HAP-1 (cell line): ENCODE measurements around the gene UVSSA.
"Not testable (repeated sequence)": the region's sequence is repeated elsewhere in the genome, so short reads cannot be mapped to it uniquely, and the experiment has no call there.

ENCODE experiments used
- DNase-seq, 2 experiments: peaks; one replicate each; pipeline ENCODE4 v3.0.0-alpha.2; 2016 to 2020; ENCODE audit warnings: low spot score in 2 of 2
- H3K27me3 ChIP-seq: fragments of 250-450 bp; sonication (Bioruptor Pico); 2 replicates; pipeline ENCODE4 v1.5.1; 2020; ENCODE audit warnings: low read depth, mild to moderate bottlenecking, moderate library complexity
- H3K36me3 ChIP-seq: fragments of 250-450 bp; sonication (Bioruptor Pico); replicated peaks from 2 replicates; pipeline ENCODE4 v1.5.1; 2020; ENCODE audit warnings: mild to moderate bottlenecking
- H3K4me1 ChIP-seq: fragments of 250-450 bp; sonication (Bioruptor Pico); 2 replicates; pipeline ENCODE4 v1.5.1; 2020; ENCODE audit warnings: mild to moderate bottlenecking
- H3K4me3 ChIP-seq: fragments of 250-450 bp; sonication (Bioruptor Pico); 2 replicates; pipeline ENCODE4 v1.5.1; 2020; ENCODE audit warnings: mild to moderate bottlenecking, moderate library complexity
- H3K9me3 ChIP-seq: fragments of 250-450 bp; sonication (Bioruptor Pico); 2 replicates; pipeline ENCODE4 v1.5.1; 2020; ENCODE audit warnings: mild to moderate bottlenecking, moderate library complexity
- in situ Hi-C: fragments of 300-500 bp; cut with MboI; formaldehyde crosslinking; loops from 3 replicates; pipeline ENCODE4 v1.14.3; 2020; ENCODE audit warnings: low sequenced_read_pairs, inconsistent platforms, mixed read lengths

The UVSSA gene

DNA sequence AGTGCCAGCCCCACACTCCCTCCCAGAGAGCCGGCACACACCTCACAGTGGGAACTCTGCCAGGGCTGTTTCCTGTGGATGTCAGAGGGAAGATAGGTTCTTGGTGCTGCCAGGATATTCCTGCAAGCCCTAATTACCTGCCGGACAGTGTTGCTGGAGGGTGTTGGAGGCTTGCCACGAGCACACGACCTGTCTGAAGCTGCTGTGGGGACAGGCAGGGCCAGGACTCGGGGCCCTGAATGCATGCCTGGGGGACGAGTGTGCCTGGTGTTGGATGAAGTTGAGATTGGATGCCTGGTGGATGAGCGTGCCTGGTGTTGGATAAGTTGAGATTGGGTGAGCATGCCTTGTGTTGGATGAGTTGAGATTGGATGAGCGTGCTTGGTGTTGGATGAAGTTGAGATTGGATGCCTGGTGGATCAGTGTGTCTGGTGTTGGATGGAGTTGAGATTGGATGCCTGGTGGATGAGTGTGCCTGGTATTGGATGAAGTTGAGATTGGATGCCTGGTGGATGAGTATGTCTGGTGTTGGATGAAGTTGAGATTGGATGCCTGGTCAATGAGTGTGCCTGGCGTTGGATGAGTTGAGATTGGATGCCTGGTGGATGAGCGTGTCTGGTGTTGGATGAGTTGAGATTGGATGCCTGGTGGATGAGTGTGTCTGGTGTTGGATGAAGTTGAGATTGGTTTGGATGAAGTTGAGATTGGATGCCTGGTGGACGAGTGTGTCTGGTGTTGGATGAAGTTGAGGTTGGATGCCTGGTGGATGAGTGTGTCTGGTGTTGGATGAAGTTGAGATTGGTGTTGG, 23.2 kb upstream of the UVSSA start:
- H3K4me3 ChIP-seq, result no peak overlapping the region
- DNase-seq, result no peak
- H3K9me3 ChIP-seq, result no peaks in the 10 kb centered on the region
- H3K36me3 ChIP-seq, result peaks cover 35% of the 10 kb centered on the region
- H3K27me3 ChIP-seq, result no peaks in the 10 kb centered on the region
- in situ Hi-C loops, result no loop called here
- H3K4me1 ChIP-seq, result no peaks in the 10 kb centered on the region

DNA sequence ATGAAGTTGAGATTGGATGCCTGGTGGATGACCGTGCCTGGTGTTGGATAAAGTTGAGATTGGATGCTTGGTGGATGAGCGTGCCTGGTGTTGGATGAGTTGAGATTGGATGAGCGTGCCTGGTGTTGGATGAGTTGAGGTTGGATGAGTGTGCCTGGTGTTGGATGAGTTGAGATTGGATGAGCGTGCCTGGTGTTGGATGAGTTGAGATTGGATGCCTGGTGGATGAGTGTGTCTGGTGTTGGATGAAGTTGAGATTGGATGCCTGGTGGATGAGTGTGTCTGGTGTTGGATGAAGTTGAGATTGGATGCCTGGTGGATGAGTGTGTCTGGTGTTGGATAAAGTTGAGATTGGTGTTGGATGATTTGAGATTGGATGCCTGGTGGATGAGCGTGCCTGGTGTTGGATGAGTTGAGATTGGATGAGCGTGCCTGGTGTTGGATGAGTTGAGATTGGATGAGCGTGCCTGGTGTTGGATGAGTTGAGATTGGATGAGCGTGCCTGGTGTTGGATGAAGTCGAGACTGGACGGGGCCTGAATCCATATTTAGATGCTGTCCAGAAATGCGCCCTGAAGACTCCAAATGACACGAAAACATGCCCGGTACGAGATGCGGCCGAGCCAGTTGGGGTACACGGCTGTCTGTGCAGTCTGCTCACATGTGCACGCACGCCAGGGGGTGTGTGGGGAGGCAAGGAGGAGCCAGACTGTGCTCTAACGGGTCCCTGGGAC, 22.4 kb upstream of the UVSSA start:
- H3K9me3 ChIP-seq, DNase-seq, H3K27me3 ChIP-seq, H3K4me3 ChIP-seq, in situ Hi-C loops, H3K4me1 ChIP-seq: not testable (repeated sequence)
- H3K36me3 ChIP-seq, result peaks cover 30% of the 10 kb centered on the region

DNA sequence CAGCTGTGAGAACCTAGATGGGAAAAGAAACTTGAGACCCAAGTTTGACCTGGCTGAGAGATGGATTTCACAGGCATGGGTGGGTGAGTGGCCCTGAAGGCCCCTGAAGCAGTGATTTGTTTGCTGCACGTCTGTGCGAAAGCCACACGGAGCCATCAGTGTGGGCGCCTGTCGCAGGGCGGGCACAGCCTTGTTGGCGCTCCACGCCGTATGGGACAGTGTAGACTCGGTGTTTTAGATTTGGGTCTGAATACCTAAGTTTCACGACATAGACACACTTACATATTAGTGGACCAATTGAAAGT, 21.9 kb upstream of the UVSSA start:
- H3K4me1 ChIP-seq, result no peaks in the 10 kb centered on the region
- no peaks in the 10 kb centered on the region for H3K27me3 ChIP-seq
- no peak overlapping the region for H3K4me3 ChIP-seq
- H3K36me3 ChIP-seq, result peaks cover 32% of the 10 kb centered on the region
- no peaks in the 10 kb centered on the region for H3K9me3 ChIP-seq
- in situ Hi-C loops, result no loop called here
- no peak for DNase-seq

DNA sequence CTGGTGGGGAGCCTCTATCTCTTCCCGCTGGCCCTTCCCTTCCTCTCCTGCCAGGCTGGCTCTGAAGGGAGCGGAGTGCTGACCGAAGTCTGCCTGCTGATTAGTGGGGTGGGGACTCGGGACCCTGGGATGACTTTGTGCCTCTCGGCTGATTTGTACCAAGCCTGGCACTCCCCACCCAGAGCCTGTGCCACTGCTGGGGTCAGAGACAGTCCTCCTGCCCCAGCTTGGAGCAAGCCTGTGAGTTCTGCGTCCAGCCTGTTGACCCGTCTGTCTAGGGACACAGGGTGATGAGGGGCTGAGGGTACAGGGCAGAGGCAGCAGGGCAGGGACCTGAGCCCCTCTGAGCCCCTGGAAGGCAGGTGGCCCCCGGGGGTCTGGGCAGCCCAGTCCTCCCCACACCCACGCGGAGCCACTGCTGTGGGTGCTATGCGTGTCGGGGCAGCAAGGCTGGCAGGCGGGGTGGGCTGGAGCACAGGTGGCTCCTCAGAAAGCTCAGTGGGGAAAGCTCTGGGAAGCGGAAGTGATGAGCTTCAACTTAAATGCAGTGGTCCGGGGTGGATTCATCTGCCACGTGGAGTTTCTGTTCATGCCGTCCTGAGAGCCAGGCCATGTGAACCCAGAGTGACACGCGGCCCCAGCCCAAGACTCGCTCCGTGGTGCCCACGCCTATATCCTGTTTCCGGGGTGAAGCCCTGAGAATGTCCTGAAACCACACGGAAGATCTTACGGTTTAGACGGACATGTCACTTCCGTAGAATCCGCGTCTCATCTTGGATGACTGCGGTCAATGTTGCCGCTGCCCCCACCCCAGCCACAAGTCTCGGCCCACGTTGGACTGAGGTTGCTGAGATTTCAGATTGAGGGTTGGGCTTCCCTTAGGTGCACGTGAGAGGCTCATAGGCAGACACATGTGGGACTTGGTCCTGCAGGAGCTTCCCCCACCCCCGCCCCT, 21.1 kb upstream of the UVSSA start:
- peaks cover 32% of the 10 kb centered on the region for H3K36me3 ChIP-seq
- no peaks in the 10 kb centered on the region for H3K4me1 ChIP-seq
- H3K27me3 ChIP-seq, result no peaks in the 10 kb centered on the region
- H3K4me3 ChIP-seq, result no peak overlapping the region
- in situ Hi-C loops, result no loop called here
- DNase-seq, result no peak
- no peaks in the 10 kb centered on the region for H3K9me3 ChIP-seq

DNA sequence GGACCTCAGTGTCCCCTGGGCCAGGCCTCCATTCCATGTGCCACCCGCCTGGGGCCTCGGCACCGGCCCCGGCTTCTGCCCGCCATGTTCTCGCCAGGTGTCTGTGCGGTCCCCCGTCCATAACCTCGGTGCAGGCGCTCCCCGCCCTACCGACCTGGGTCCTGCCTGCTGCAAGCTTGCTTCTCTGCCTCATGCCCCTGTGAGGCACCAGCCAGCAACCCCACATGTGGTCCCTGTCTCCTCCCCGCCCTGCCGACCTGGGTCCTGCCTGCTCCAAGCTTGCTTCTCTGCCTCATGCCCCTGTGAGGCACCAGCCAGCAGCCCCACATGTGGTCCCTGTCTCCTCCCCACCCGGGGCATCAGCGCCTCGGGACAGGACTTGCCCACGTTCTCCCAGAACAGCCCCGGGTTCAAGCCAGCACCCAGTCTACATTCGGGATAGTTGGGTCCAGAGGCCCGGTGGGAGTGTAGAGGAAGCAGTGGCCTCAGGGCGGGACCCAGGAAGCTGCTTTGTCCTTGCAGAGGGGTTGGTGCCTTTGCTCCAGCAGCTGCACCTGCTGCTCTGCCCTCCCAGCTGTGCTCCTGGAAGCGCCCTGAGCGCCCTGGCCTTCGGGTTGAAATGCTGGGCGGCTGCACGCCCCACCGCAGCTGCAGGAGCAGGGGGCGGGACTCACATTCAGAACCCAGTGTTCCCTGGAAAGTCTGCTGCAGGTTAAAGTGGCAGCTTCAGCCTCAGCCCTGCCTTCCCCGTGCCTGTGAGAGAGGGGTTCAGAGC, 20.1 kb upstream of the UVSSA start:
- in situ Hi-C loops, result no loop called here
- H3K4me1 ChIP-seq, result no peaks in the 10 kb centered on the region
- no peaks in the 10 kb centered on the region for H3K9me3 ChIP-seq
- no peaks in the 10 kb centered on the region for H3K27me3 ChIP-seq
- no peak for DNase-seq
- no peak overlapping the region for H3K4me3 ChIP-seq
- peaks cover 32% of the 10 kb centered on the region for H3K36me3 ChIP-seq

DNA sequence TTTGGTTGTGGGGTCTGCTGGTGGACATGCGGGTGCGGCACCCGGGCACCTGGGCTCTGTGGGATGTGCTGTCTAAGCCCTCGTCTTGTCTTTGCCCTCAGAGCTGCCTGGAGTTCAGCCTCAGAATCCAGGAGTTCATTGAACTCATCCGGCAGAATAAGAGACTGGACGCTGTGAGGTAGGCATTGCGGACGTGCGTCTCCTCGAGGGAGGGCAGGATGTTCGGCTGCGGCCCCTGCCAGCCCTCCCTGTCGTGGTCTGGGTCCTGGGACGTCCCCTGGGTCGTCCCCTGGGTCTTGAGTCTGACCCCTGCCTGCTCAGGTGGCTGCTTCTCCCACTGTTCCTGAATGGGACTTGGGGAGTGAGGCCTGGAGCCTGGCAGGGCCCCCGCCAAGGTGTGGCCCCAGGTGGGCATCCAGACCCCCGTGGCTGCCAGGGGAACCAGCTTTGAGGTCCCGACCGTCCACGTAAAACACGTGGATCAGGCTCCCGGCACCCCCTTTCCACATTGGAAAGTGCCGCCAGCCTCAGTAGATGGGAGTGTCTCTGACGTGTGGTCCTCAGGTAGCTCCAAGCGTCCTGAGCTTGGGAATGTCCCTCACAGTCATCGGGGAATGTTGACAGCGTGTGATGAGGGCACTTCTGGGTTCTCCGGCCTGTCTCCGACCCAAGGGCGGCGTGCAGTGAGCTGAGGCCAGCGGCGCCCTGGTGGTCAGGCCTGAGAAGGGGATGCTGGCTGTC, 19.3 kb upstream of the UVSSA start:
- Histone ChIP-seq H3K4me3 (no peak overlapping the region), H3K27me3 (no peaks in the 10 kb centered on the region), H3K36me3 (peaks cover 32% of the 10 kb centered on the region), H3K4me1 (no peaks in the 10 kb centered on the region), H3K9me3 (no peaks in the 10 kb centered on the region)
- in situ Hi-C loops, result no loop called here
- DNase-seq, result no peak

DNA sequence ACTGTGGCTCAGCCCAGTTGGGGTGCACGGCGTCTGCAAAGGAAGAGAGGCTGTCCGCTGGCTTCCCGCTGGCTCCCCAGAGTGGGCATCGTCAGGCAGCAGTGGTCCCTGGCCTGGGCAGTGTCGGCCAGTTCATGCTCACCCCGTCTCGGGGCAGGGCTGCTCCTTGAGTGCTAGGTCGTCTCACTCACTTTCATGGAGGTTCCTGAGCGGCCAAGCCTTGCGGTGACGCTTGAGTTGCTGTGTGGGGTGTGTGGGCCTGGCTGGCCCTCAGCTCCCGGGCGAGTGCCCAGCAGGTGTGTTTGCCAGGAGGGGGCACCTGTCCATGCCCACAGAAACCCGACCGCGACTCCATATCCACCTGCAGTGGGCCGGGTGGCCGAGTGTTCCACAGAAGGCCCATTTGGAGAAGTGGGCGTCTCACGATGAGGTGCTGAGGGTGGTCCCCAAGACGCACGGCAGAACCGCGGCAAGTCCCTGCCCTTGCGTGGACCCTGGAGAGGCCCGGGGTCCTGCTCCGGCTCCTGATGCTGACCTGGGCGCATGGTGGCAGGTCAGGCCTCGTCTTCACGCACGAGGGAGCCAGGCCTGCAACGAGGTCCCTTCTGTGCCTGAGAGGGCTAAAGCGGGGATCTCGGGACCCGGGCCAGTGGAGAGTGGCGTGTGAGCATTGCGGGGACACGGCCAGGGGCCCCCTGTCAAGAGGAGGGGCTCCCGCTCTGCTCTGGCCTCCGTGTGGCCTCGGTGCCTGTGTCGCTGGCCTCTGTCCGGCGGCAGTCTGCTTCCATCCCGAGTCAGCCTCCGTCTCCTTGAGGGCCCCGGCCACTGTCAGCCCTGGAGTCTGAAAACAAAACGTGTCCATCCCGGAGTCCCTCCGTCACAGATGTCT, 18.5 kb upstream of the UVSSA start:
- H3K4me3 ChIP-seq, result no peak overlapping the region
- in situ Hi-C loops, result no loop called here
- no peak for DNase-seq
- peaks cover 30% of the 10 kb centered on the region for H3K36me3 ChIP-seq
- H3K9me3 ChIP-seq, result no peaks in the 10 kb centered on the region
- H3K27me3 ChIP-seq, result no peaks in the 10 kb centered on the region
- no peaks in the 10 kb centered on the region for H3K4me1 ChIP-seq

DNA sequence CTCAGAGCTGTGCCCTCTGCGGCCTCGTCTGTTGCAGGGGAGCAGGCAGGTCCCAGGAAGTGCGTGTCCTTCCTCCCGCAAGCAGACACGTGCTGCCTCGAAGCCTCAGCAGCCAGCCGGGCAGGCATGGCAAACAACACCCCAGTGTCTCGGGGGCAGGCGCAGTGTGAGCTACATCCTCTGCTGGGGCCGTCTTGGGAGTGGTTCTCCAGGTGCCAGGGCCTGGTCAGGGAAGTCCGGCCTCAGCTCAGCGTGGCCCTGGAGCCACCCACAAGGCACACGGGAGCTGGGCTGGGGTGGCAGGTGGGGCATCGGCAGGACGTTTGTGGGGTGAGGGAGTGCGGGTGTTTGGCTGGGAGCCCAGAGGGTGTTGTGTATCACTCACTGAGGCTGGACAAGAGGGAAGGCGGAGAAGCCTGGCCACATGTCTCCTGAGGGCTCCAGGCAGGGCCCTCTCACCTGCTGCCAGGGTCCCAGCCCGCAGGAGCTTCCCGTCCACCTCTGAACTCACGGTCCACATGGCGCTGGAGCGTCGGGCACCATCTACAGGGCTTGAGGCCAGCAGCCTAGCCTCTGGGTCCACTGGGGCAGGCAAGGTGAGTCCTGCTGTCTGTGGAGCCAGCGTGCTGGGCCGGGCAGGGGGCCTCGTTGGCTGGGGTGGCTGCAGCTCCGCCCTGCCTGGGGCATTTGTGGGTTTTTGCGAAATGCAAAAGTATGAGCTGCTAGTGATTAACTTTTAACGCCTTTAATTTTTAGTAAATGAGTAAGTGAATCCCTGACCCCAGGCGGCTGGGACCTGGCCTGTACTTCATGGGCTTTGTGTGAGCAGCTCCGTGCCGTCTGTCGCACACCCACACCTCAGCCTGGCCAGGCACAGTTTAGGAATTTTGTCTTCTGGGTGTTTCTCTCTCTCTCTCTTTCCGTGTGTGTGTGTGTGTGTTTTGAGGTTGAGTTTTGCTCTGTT, 17.3 kb upstream of the UVSSA start:
- H3K36me3 ChIP-seq, result peaks cover 32% of the 10 kb centered on the region
- no peaks in the 10 kb centered on the region for H3K9me3 ChIP-seq
- no peak overlapping the region for H3K4me3 ChIP-seq
- H3K27me3 ChIP-seq, result no peaks in the 10 kb centered on the region
- in situ Hi-C loops, result no loop called here
- H3K4me1 ChIP-seq, result no peaks in the 10 kb centered on the region
- DNase-seq, result no peak

DNA sequence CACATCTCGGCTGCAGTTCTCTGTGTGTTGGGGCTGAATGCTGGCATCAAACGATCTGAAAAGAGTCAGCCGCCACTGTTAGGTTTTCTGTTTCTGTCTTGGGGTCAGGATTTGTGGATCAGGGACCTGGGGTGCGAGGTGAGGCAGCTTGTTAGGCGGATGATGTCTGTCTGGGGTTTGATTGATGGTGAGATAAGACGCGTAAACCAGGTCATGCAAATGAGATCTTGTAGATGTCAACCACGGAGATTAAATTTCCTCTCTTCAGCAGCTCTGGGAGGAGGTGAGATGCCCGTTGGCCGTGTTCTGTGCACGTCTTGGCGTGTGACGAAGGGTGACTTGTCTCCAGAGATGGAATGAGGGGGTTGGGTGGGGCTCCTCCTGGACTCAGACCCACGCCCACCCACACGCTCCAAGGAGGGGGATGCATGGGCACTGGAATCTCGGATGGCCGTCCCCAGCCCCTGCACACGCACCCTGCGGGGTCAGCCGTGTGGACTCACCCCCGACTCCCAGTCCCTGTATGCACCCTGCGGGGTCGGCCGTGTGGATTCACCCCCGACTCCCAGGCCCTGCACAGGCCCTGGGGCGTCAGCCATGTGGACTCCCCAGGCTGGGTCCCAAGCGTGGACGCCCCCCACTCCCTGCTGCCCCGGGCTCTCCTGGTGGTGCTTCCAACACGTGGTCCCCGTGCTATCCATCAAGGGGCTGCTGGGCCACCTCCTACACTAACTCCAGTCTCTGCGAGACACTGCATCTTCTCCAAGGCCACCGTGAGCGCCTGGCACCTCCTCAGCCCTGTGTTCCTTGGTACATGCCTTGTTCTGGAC, 16.0 kb upstream of the UVSSA start:
- DNase-seq, result no peak
- no peaks in the 10 kb centered on the region for H3K27me3 ChIP-seq
- H3K4me3 ChIP-seq, result no peak overlapping the region
- H3K9me3 ChIP-seq, result no peaks in the 10 kb centered on the region
- H3K4me1 ChIP-seq, result no peaks in the 10 kb centered on the region
- in situ Hi-C loops, result no loop called here
- peaks cover 29% of the 10 kb centered on the region for H3K36me3 ChIP-seq

DNA sequence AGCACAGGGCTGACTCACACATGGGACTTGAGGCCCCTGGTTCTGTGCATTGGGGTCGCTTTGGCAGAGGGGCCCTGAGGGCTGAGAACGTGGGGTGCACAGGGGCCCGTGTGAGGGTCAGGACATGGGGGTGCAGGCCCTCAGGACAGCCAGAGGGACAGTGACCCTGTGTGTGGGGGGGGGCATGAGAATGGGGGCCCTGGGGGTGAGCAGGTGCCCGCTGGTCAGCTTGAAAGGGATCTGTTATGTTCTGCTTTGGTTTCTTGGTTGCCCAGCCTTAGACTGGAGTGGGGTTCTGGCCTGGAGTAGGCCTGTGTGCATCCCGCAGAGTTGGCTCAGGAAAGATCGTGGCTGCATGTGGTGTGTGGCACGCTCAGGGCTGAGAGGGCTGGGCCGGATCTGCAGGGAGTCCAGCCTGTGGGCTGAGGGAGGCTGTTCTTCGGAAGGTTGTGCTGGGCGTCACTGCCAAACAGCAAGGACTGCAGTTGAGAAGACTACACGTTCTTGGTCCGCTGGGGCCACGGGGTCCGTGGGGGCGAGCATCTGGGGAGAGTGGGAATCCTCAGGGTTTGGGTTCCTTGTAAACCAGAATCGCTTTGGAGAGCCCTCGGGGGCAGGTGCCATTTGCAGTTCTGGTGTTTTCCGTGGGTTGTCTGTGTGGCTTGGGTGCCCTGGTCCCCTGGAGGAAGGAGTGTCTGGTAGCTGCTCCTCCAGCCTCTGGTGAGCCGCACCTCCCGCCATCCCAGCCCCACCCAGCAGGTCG, 15.2 kb upstream of the UVSSA start:
- no peak for DNase-seq
- no peaks in the 10 kb centered on the region for H3K4me1 ChIP-seq
- H3K9me3 ChIP-seq, result no peaks in the 10 kb centered on the region
- H3K27me3 ChIP-seq, result no peaks in the 10 kb centered on the region
- H3K36me3 ChIP-seq, result peaks cover 29% of the 10 kb centered on the region
- in situ Hi-C loops, result no loop called here
- H3K4me3 ChIP-seq, result no peak overlapping the region
